Activated CD4-positive, alpha-beta T cell treated with anti-CD3 and anti-CD28 coated beads, Interleukin-2, amount 50 U/mL, for 16 hours (primary cell): ENCODE data around the gene PYURF.

Source experiments
- DNase-seq: peaks from one replicate; pipeline ENCODE4 v3.0.0-alpha.2; 2020

The PYURF gene, protein sequence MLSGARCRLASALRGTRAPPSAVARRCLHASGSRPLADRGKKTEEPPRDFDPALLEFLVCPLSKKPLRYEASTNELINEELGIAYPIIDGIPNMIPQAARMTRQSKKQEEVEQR

DNA sequence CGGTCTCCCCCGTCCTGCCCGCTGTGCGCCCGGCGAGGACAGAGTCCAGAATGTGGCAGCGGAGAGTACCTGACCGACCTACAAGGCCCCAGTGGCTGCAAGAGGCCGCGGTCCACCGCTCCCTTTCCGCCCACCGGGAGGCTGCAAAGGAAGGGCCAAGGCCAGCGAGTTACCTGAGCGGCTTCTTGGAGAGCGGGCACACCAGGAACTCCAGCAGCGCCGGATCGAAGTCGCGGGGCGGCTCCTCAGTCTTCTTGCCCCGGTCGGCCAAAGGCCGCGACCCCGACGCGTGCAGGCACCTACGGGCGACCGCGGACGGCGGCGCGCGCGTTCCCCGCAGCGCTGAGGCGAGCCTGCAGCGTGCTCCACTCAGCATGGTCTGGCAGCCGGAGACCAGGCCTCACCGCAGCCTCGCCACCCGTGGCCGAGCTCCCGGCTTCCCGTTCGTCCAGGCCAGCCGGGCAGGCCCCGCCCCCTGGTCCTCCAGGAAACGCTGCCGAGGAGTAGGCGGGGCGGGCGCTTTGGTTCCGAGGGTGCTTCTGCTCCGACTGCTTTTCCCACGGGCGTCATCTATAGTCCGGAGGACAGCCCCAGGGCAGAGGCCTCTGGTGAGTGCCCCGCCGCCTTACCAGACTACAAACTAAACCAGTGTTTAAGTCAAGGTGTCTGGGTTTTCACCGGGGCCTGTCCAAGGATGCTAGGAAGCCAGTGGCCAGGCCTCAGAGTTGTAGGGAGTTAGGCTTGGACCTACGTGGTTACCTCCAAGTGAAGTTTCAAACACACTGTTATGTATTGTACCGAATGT, at the start of gene PYURF:
Gene PYURF (minus strand): TSS at position 452 of the 805 bp plus-strand sequence. CDS start 76 bp downstream, at position 376.
- peak; percentile 90 for DNase-seq

DNA sequence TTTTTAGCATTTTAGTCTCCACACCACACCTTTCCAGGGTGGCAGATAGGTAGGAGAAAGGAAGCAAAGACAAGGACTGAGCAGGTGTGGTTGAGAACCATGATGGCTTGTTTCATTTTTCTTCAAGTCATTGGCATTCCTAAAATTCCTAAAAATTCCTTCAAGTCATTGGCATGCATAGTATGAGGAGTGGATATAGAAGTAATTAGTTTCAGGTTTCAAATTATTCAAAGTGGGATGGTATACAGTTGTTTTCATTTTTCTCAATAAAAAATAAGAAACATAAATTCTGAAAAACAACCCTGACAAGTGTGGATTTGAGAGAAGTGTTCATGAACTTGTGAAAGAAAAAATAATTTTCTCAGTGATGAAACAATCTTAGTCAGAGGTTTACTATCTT, 46.4 kb upstream of the PYURF start:
- no peak for DNase-seq

DNA sequence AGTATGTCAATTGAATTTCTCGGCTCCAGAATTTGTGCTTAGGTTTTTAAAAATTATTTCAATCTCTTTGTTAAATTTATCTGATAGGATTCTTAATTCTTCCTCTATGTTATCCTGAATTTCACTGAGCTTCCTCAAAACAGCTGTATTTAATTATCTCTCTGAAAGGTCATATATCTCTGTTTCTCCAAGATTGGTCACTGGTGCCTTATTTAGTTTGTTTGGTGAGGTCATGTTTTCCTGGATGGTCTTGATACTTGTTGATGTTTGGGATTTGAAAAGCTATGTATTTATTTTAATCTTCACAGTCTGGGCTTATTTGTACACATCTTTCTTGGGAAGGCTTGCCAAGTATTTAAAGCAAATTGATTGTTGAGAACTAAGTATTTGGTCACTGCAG, 44.0 kb upstream of the PYURF start:
- no peak for DNase-seq

DNA sequence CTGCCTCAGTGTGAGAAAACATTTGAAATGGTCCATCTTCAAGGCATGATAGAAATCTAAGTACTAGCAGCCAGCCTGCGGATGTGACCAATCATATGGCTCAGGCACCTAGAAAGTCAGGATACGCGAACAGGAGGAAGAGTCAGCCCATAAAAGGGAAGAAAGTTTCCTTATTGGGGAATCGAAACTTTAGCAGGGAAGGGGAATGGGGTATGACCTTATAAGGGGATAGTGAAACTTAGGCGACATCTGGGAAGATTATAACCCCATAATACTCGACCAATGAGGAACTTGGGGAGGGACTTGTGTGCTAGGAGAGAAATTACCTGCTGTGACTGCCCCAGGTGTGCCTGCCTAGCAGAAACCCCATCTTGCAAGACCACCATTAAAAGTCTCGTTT, 26.2 kb upstream of the PYURF start:
- no peak for DNase-seq

DNA sequence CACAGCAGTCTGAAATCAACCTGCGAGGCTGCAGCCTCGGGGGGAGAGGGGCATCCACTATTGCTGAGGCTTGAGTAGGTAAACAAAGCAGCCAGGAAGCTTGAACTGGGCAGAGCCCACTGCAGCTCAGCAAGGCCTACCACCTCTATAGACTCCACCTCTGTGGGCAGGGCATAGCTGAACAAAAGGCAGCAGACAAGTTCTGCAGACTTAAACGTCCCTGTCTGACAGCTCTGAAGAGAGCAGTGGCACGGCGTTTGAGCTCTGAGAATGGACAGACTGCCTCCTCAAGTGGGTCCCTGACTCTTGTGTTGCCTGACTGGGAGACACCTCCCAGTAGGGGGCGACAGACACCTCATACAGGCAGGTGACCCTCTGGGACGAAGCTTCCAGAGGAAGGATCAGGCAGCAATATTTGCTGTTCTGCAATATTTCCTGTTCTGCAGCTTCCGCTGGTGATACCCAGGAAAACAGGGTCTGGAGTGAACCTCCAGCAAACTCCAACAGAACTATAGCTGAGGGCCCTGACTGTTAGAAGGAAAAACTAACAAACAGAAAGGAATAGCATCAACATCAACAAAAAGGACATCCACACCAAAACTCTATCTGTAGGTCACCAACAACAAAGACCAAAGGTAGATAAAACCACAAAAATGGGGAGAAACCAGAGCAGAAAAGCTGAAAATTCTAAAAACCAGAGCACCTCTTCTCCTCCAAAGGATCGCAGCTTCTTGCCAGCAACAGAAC, 15.9 kb upstream of the PYURF start:
- DNase-seq = peak; percentile 73

DNA sequence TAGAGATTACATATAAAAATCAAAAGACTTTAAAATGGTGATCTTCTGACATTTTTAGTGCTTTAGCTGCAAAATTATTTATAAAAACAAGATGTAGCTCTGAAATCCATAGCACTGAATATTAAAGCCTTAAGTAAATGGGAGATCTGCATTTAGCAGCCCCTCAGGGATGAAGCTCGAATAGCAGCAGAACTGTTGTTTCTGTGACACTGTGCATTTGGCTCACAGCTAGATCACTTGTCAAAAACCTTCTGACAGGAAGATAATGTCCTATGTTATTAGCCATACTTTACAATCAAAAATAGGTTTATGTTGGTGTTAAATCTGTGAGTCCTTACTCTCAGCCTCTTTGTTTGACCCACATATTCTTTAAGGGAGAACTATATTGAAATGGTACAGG, 14.1 kb upstream of the PYURF start:
- no peak for DNase-seq

DNA sequence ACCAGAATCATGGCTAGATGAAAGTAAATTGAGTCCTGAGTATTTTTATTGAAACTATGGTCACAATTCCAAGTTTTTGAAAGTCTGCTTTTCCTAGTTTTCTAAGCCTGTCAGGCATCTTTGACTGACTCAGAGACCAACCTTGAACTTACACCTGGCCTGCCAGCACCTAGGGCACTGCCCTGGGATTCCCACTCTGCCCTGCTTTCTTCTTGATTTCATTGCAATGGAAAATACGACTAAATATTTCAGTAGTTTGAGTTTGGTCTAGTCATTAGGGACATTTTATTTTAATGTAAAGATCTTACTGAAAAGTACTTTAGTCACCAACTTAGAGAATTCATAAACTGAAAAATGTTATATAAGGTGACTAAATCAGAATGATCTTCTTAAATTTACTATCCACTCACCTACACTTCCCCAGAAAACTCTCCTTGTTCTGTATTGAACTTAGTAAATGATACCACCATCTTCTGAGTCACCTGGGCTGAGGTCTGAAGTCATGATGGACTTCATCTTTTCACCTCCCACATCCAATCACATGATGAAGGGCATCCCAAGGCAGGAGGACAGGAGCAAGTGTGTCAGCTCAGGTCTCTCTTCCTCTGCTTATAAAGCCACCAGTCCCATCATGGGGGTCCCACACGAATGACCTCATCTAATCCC, 11.6 kb upstream of the PYURF start:
- no peak for DNase-seq

DNA sequence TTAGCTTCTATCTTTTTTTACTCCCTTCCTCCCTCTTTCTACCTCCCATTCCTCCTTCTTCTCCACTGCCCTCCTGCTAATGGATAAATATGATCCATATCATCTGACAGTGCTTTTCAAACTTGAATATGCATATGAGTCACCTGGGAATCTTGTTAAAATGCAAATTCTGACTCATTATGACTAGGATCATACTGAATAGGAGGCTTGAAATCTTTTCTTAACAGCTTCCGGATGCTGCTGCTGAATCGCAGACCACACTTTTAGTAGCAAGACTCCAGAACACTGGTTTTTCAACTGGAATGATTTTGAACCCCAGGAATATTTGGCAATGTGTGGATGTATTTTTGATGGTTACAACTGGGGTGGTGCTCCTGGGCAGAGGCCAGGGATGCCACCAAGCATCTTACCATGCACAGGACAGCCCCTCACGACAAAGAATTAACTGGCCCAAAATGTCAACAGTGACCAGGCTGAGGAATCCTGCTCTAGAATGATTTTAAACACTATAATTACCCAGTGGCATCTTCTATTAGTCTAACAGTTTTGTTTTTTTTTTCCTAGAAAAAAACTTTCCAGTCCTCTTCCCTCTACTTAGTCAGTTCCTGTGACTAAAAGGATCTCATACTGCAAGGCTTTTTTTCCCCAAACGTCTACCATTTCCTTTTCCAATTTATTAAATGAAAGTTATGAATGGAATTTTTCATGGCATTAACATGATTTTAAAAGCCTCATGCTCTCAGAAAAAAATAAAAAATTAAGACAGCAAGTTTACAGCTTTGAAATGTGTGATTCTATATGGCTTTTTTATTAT, 10.6 kb upstream of the PYURF start:
- DNase-seq = no peak

DNA sequence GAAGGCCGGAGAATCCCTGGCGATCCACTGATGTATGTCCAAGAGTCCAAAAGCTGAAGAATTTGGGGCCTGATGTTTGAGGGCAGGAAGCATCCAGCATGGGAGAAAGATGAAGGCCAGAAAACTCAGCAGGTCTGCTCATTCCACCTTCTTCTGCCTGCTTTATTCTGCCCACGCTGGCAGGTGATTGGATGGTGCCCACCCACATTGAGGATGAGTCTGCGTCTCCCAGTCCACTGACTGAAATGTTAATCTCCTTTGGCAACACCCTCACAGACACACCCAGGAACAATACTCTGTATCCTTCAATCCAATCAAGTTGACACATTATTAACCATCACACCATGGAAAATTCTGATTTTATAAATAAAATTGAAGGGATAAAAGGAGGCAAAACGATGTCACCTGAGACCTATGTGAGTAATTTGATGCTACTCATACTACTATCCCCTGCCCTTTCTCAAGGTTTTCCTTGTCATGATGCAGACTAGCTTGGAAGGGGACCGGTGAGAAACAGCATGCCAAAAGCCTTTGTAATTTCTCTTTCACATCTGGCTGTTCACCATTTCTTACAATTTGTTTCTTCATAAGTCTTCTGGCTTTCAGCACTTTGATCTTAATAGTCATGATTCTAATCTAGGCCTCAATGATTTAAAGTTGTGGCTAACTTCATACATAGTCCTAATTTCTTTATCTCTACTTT, 9.7 kb upstream of the PYURF start:
- no peak for DNase-seq

DNA sequence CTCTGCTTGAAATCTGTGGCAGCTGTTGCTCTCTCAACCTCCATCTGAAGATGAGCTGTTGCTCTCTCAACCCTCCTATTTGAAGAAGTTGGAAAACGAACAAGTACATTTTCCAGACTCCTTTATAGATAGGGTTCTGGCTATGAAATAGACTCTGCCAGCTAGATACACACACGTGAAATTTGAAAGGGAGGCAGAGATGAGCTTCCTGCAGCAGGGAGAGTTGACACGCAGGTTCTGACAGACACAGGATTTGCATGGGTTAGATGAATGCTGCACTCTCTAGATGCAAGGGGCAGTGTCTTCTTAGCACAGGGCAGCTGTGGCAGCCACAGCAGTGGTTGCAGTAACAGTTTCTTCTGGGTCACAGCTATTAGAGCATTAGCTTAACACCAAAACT, 8.0 kb upstream of the PYURF start:
- no peak for DNase-seq

DNA sequence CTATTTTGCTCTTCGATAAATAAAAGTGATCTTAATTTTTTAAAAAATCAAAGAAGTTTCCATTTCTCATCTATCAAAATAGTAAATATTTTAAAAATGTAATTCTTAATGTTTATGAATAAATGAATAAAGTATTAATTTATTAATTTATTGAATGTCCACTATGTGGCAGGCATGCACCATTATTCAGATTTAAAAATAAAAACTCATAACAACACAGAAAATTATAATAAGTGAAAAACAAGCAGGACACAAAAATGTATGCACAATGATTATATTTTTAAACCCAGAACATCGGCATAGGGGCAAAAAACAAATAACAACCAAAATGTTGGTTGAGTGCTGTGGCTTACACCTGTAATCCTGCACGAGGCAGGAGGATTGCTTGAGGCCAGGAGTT, 5.3 kb upstream of the PYURF start:
- DNase-seq = no peak

DNA sequence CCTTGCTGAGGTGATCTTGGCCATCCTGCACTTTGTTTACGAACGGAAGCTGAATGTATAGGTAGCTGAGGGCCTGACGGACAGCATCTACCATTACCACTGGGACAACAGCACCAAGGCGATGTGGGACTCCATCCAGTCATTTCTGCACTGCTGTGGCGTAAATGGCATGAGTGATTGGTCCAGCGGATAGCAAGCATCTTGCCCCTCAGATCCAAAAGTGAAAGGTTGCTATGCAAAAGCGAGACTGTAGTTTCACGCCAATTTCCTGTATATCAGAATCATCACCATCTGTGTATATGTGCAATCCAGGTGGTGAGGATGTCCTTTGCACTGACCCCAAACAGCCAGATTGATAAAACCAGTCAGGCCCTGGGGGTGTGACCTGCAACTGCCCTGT, 4.2 kb upstream of the PYURF start:
- no peak for DNase-seq

DNA sequence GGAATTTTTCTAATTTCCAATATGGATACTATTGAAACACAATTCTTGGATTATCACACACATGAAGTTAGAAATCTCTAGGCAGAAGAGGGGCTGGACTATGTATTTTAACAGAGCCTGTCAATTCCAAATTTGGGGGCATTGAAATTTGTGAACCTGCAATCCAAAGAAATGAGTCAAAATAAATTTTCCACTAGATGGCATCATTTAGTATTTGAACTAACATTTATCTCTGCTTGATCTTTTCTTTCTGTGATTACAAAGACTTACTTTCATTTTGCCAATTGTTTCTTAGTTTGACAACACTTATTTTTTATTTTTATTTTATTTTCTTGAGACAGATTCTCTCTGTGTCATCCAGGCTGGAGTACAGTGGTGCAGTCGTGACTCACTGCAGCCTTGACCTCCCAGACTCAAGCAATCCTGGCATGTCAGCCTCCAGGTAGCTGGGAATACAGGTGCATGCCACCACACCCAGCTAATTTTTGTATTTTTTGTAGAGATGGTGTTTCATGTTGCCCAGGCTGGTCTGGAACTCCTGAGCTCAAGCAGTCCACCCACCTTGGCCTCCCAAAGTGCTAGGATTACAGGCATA, 2.7 kb upstream of the PYURF start:
- DNase-seq = peak; percentile 45

DNA sequence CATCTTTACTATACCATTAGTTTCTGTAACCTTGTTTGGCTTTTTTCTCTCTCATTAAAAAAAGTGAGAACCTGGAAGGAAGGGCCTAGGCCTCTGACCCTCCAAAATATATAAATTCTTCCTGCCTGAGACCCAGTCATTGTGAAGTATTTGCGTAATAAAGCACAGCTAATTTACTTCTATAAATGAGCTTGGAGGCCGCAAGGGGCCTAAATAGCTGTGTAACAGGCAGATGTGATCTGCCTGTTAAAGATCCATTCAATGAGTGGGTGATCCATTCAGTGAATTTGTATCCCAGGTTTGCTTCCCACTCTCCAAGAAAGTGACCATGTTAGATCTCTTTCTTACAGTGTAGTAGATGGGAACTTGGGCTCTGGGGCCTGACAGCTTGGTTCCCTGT, 595 bp upstream of the PYURF start:
- DNase-seq = no peak

DNA sequence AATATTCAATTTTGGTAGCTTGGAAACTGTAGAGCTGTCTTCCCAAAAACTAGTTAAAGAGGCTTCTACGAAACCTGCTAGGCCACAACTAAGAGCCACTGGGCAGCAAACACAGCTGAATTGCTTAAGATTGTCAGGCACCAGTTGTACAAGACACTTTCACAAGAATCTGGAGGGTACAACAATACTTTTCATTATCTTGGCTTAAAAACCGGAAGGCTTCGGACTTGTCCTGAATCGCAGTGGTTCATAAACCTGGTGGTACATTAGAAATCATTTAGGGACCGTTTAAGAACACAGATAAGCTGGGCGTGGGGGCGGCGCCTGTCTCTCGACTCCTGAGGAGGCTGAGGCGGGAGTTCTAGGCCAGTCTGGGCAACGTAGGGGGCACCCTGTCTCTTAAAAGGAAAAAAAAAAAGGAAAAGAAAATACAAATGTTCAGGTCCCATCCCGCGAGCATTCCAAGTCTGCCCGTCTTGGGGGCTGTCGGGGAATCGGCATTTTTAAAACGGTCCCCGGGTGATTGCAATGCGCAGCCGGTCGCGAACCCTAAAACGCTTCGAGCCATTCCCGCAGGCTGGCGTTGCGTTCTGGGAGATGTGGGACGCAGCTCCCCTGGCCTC, 763 bp downstream of the PYURF start:
- peak; percentile 21 for DNase-seq

DNA sequence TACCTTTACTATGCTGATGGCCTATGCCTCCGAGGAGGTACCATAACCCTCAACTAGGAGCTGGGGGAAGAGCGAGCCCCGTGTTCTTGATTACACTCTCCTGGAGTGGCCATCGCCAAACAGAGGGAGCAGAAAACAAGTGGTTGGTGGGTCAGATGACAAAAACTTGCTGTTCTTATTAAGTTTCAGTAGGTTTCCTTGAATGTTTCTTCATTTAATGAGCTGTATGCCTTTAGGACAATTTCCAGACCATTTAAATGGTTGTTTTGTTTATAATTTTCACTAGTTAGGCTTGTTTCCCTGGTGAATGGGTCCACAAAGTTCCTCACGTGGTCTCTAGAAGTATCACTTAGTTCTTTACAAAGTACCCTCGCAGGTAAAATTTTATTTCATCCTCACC, 4.7 kb downstream of the PYURF start:
- no peak for DNase-seq

DNA sequence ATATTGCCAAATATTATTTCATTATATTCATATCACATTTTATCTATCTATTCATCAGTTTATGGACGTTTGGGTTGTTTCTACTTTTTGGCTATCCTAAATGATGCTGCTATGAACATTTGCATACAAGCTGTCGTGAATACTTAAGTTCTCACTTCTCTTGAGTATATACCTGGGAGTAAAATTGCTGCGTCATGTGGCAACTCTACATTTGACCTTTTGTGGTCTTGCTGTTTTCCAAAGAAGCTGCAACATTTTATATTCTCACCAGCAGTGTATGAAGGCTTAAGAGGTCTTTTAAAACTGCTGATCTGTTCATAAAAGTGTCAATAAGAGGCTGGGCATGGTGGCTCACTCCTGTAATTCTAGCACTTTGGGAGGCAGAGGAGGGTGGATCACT, 5.8 kb downstream of the PYURF start:
- DNase-seq = no peak

DNA sequence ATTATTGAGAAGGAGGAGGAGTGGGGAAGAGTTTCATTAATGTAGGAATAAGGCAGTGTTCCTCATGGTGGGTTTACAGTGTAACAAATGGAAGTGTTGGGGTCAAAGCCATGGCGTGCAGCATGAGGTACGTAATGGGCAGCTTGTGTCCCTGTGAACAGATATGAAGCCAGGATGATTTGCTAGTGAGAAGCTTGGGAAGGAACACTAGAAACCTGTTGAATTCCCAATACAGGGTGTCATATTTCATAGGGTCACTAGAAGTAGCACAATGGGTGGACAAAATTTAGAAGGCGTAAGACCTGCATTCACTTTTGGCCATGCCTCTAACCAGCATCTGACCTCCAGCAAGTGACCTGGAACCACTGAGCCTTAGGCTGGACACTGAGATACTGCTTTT, 6.8 kb downstream of the PYURF start:
- DNase-seq = no peak

DNA sequence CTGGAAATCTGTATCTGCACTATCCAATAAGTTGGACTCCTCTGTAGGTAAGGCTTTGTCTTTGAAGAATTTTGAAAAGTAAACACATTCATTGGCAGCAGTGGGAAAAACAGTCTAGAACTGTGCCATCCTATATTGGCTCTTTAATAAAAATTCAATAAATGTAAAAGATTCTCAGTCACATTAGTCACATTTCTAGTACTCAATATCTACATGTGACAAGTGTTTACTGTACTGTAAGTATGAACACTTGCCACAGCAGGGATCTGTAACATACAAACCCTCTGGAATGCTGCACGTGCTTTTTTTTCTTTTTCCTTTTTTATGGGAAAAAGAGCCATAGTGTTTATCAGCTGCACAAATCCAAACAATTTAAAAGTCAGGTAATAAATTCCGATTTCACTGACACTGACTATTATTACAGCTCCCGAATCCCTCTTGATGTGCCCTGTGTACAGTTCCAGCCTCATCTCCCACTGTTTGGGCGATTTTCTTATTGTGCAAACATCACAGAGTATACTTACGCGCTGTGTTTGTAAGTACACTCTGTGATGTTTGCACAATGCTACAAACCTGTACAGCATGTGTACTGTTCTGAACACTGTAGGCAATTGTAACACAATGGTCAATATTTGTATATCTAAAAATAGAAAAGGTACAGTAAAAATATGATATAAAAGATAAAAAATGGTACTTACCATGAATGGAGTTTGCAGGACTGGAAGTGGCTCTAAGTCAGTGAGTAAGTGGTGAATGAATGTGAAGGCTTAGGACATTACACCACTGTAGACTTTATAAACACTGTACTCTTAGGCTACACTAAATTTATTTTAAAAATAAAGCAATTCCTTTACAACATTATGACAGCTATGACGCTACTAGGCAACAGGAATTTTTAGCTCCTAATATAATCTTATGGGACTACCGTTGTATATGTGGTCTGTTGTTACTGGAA, 8.7 kb downstream of the PYURF start:
- no peak for DNase-seq

DNA sequence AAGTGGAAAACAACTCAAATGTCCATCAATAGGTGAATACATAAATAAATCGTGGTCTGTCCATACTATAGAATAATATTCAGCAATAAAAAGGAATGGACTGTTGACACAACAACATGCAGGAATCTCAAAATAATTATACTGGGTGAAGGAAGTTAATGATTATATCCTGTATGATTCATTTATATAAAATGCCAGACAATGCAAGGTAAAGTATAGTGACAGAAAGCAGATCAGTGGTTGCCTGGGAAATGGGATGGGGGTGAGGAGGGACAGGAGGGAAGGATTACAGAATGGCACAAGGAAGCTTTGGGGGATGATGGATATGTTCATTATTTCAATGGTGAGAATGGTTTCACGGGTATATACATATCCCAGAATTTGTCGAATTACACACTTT, 12.3 kb downstream of the PYURF start:
- DNase-seq = no peak
